Stimulated activated CD8-positive, alpha-beta memory T cell treated with anti-CD3 and anti-CD28 coated beads, Interleukin-4, amount 100 ng/mL, for 24 hours (primary cell): ENCODE measurements around the gene BMP7.

ENCODE experiments used
- DNase-seq: peaks from one replicate; pipeline ENCODE4 v3.0.0-alpha.2; 2020; ENCODE audit warnings: low read depth

The BMP7 gene

DNA sequence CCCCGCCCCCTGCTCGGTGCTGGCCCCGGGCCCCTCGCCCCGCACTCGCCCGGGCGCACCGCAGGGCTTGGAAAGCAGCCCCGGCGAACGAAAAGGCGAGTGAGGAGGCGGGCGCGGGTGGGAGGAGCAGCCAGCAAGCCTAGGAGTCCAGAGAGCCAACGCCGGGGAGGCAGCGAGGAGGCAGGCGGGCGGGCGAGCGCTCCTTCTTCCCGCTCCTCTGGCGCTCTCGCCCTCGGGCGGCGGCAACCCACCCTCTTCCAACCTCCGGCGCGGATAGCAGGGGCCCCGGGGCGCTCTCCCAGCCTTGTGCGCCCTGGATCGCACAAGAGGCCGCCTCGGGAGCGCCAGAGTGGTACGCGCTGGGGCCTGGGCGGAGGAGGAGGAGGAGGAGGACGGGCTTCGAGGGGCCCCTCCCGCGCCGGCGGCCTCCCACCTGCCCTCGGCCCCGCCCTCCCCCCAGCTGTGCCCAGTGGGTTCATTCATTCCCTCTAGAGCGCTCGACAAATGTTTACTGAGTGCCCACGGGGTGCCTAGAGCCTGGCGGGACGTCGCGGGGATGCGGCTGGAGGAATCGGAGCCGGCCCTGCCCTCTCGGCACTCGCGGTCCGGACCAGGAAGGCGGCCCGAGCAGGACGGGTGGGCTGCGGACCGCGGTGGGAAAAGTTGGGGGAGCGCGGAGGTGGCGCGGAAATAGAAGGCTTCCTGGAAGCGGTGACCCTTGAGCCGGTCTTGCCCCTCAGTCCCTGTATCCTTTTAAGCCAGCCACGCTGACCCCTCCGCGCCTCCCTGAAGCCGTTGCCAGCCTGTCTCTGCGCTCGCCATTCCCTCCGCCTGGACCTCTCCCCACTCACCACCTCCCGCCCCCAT, at the start of gene BMP7:
TSS of gene BMP7 (minus strand) at position 351 of the 867 bp plus-strand sequence. CDS start 519 bp downstream, outside the sequence.
- DNase-seq, result no peak

DNA sequence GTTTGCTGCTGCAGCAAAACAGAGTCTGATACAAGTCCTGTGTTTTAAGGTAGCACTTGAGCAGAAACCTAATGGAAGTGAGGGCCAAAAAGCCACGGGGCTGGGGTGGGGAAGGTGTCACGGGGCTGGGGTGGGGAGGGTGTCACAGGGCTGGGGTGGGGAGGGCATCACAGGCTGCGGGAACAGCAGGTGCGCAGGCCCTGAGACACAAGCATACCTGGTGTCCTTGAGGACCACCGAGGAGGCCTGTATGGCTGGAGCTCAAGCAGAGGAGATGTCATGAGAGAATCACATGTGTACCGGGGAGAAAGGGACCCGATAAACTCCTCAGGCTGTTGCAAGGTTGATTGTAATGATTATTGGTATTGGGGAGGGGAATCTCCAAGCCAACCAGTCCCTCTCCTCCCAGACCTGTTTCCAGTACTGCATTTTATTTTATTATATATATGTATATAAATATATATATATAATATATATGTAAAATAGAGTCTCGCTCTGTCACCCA, 49.6 kb upstream of the BMP7 start:
- DNase-seq, result no peak

DNA sequence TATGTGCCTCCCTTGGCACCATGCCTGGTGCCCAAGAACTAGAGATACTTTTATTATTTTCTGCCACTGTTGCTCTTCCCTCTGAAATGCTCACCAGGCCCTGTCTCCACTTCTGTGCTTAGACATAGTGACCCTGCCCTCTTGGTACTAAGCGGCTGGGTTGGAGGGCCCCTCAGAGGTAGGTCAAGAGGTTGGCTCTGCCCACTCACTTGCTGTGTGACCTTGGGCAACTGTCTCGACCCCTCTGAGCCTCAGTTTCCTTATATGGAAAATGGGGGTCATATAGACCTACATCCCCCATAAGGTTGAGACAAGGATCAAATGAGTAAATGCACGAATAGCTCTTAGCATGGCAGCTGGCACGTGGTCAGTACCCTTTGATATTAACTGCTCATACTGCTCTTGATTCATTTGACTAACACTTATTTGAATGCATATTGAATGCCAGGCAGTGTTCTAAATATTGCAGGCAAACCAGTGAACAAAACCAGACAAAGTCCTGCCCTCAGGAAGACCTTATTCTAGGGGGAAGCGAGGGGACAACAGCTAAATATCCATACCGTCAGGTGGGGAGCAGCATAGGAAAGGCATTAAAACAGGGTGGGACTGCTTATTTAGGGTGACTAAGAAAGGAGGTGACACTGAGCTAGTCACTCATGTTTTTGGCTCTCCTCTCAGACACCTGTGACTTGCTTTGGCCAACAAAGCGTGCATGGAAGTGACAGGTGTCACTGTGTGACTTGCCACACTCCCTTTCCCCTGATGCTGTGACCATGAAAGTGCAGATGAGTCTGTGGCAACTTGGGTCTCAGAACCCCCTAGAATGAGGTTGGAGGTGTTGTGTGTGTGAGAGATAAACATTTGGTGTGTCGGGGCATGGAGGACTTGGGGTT, 48.9 kb upstream of the BMP7 start:
- DNase-seq, result no peak

- no peak for DNase-seq
These were observed 47.5 kb upstream of the BMP7 start for GRCh38 chr20:57313951-57314350.

- no peak for DNase-seq
These were observed 46.8 kb upstream of the BMP7 start for GRCh38 chr20:57313230-57313629.

DNA sequence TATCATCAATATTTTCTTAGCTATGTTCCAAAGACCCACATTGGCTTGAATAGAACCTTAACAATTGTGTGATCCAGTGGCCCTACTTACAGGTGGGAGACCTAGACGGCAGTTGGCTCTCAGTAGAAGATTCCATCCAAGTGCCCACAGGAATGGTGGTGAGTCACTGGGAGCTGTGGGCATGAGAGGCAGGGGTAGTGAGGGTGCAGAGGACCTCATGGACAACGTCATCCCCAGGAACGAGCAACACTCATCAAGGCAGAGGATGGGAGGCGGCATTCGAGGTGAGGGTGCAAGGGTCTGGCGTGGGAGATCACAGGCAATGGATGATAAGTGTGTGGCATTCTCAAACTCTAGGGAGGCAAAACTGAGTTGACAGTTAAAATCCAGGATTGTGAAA, 45.7 kb upstream of the BMP7 start:
- no peak for DNase-seq

DNA sequence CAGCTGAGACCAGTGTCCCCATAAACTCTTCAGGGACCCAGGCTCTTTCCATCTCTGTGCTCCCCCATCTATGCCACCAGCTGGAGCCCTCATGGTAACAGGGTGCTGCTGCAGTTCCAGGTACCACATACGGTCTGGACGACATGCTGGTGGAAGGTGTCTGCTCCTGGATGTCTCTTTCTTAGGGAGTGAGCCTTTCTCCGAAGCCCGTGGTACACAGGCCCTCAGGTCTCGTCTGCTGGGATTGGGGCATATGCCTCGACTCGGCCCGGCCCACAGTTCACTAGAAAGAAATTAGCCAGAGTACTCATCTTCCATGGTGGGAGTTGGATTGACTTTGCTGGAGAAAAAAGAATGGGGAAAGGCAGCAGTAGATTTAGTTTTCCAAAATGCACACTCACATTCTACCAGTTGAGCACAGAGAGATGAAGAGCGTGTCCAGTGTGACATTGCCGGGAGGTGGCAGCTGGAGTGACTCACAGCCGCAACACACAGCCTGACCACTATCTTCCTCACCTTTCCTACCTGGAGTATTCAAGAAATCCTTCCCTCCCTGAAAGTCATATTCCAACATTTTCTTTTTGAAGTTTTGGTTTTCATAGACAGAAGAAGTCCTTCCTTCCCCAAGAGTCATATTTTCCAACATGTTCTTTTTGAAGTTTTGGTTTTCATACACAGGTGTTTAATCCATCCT, 44.5 kb upstream of the BMP7 start:
- DNase-seq, result no peak

DNA sequence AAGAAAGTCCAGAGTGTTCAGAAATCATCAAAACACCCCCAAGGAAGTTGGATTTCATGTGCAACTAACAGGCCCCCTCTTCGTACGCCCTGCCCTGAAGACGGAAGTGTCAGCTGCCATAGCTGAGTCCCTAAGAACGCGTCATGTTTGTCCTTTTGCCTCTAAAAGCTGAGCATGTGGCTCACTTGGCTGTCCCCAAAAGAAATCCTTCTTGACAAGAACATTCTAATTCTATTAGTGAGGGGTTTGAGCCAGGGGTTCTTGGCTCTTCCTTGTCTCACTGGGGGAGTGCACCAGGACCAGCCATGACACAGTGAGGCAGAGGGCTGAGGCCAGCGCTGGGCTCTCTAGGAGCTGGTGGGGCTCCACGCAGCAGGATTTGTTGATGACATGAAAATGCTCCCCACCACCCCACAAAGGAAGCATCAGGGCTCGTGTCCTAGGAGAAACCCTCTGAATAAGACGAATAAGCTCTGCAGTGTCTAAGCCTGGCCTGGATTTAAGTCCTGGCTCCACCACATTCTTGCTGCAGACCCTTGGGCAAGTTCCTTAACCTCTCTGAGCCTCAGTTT, 43.2 kb upstream of the BMP7 start:
- DNase-seq, result no peak

DNA sequence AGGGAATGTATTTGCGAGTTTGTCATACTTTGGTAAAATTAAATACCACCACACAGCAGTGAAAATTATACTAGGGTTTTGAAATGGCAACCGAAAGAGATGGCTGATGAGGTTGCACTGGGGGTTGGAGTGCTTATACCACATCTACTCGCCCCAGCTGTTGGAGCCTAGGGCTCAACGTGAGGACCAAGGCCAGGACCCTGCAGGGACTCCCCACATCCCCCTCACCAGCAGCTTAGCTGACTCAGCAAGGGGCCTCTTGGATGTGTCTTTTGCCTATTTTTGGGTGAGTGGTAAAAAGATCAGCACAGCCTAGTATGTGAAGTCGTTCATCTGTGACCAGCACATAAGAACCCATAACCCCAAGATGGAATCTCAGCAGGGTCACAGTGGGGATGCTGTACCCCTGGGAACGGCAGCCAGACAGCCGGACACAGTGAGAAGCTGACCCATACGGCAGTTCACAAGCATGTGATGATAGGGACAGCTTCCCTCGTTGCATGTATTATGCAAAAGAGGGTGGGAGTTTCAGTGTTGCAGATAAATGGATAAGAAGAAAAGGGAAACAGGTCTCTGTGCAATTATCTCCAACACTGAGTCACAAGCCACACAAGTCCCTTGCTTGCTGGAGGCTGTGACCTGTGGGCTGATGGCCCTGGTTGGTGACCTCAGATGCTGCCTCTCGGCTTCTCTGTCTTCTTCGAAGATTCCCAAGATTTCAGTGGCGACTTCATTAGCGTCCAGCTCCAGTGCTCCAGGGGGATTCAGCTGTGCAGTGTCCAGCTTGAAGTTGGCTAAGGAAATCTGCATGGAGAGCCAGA, 42.2 kb upstream of the BMP7 start:
- DNase-seq, result no peak

DNA sequence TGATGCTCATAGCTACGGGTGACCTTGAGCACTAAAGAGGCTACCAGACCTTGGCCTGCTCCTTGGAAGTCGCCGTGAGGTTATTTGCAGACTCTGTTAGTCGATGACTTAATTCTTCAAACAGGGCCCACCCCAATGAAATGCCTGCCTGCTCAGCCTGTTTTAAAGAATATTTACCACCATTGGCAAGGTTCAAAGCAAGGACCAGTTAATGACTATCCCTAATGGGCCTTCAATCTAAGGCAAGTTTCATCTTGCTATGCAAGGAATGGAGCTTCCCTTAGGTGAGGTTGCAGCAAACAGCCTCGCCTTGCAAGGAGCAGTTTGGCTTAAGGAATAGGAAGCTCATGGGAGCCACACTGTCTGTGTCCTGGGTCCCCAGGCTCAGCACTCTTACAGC, 40.3 kb upstream of the BMP7 start:
- no peak for DNase-seq

DNA sequence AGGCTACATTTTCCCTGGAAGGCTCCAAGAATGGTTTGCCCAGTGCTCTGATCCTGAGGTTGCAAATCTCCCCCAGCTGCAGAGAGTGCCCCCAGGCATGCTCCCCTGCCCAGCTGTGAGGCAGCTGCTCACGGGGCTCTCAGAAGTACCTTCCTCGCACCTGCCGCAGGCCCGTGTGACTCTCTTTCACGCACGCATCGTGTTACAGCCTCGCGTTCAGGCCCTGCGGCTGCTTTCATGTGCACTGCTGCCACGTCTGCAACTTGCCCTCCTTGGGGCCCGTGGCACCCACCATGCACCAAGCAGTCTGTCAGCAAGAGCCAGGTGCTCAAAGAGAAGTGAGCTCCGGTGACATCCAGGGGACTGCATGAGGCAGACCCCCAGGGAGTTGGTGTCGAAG, 34.6 kb upstream of the BMP7 start:
- no peak for DNase-seq

- DNase-seq, result no peak
These were observed 32.0 kb upstream of the BMP7 start for GRCh38 chr20:57298457-57298856.

DNA sequence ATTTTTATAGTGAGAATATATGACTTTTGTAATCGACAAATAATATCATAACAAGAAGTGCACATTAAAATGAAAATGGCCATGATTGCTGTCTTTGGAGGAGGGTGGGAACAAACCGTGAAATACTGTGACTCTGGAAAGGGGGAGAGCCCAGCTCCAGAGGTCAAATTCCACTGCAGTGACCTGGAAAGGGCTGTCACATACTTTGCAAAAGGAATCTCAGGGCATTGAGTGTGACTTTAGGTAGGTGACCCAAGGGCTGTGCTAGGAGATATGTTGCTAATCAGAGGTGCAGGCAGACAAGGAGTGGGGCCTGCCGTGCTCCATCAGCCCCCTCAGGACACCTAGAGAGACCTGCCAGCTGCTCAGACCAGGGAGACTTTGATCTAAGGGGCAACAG, 28.1 kb upstream of the BMP7 start:
- DNase-seq, result no peak

GRCh38 chr20:57293995-57294394, 27.6 kb upstream of the BMP7 start:
- DNase-seq, result no peak

- no peak for DNase-seq
These were observed 26.2 kb upstream of the BMP7 start for GRCh38 chr20:57292611-57293010.

DNA sequence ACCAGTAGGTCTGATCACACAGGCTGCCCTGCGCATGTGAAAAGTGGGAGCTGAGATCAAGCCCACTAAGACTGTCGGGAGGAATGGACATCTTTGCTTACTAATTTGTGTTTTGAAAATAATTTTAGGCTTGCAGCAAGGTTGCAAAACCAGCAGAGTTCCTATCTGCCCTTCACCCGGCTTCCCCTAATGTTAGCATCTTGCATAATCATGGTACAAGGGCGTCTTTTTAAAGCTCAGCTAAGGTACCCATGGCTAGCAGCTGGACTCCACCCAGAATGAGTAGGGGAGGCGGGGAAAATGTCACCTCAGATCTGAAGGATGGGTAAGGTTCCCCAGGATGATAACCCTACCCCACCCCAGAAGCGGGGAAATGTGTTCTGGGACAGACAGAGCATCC, 25.3 kb upstream of the BMP7 start:
- DNase-seq, result no peak

- no peak for DNase-seq
These were observed 24.6 kb upstream of the BMP7 start for GRCh38 chr20:57291003-57291402.

DNA sequence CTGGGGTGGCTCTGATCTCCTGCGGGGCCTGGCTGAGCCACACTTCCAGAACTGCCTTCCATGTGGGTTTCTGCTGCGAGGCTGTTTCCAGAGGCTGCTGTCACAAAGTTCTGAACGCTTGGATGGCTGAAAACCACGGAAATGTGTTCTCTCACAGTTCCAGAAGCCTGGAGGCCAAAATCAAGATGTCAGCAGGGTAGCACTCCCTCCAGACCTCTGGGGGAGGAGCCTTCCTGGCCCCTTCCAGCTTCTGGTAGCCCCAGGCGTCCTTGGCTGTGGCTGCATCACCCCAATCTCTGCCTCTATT, 23.7 kb upstream of the BMP7 start:
- DNase-seq, result no peak

DNA sequence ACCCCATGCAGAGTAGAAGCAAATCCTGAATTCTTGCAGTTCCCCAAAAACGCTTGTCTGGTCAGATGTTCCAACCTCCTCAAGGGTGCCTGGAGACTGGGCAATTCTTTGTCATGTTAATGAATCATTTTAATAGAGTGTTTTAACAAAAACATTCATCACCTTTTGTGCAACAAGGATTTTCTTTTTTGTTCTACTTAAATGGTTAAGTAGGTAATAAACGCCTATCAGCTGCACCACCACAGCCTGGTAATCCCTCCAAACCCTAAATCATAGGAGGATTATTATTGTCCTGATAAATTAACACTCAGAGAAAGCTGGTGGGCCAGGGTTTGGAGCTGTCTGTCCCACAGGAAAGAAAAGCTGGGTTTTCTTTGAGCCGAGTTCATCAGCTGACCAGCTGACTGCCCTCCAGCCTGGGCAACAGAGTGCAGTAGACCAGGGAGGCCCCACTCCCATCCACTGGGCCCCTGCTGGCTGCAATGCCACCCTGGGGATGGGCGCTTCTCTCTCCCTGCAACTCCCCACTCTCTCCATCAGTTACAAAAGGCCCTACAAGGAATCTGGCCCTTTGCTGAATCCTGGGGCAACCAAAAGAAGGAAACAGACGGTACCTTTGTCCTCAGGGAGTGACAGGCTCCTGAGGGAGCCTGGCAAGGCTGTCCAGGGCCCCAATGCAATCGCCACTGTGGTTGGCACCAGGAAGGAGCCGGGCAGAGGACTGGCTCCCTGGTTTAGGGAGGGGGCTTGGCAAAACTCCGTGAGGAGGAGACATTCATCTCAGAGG, 23.1 kb upstream of the BMP7 start:
- DNase-seq, result no peak

DNA sequence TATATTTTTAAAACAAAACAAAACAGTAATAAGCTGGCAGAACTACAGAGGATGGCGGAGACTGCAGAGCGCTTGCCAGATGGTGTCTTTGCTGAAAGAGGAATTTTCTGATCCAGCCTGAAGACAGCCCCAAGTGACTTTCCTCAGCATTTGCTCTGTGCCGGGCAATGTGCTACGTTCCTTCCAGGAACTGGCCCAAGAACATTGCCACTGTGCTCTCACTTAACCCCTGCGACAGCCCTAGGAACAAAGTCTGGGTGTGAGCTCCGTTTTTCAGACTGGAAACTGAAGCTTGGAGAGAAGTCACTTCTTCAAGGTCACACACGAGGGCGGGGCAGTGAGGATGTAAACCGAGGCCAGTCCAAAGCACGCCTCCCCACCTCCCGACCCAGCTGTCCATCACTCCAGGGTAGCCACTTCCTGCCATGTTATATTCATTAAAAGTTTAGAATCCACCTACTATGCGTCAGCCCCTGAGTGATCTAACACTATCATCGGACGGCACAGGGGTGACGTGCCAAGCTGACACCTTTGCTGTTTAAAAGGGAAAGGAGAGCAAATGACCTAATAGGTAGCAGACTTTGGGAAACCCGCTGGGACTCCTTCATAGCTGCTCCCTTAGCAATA, 22.3 kb upstream of the BMP7 start:
- DNase-seq, result no peak
